Measurements from ENCODE around the gene CIAO2A. TPM values are rescaled to one million over a fixed set of nuclear protein-coding genes. Genes with fewer than 3 reads are reported as not detected.
"Not testable (repeated sequence)": the region's sequence is repeated elsewhere in the genome, so short reads cannot be mapped to it uniquely, and the experiment has no call there.

Gene CIAO2A
- total RNA-seq, 2 donors from 2014 or later = 54.6 to 63.2 TPM

DNA sequence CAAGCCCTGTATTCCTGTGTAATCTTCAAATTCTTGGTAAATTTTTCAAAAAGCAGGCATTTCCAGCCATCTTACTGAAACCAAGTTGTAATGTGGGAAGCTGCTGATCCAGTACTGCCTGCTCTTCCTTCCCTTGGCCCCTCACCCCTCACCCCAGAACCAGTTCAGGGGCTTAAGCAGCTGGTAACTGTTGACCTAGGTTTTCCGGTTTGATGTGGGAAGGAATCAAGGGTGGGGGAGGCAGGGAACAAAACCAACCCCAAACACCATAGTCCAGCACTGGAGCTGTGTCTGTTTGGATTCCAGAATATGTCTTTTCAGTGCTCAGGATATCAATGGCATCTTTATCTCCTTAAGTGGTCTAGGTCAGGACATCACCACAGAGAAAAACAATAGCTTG lies 28.8 kb upstream of the CIAO2A start:
- TF ChIP-seq, protein P1, sequence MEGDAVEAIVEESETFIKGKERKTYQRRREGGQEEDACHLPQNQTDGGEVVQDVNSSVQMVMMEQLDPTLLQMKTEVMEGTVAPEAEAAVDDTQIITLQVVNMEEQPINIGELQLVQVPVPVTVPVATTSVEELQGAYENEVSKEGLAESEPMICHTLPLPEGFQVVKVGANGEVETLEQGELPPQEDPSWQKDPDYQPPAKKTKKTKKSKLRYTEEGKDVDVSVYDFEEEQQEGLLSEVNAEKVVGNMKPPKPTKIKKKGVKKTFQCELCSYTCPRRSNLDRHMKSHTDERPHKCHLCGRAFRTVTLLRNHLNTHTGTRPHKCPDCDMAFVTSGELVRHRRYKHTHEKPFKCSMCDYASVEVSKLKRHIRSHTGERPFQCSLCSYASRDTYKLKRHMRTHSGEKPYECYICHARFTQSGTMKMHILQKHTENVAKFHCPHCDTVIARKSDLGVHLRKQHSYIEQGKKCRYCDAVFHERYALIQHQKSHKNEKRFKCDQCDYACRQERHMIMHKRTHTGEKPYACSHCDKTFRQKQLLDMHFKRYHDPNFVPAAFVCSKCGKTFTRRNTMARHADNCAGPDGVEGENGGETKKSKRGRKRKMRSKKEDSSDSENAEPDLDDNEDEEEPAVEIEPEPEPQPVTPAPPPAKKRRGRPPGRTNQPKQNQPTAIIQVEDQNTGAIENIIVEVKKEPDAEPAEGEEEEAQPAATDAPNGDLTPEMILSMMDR (conservative IDR thresholded peaks at IDR 0.05) = no peak
- peaks cover 42% of the 10 kb centered on the region for H3K36me3 ChIP-seq (ENCODE audit: control insufficient read depth, insufficient read depth, low read length)
- no peaks in the 10 kb centered on the region for H3K27me3 ChIP-seq (ENCODE audit: control insufficient read depth, insufficient read depth, low read length, poor library complexity, severe bottlenecking)
- H3K27ac Mint-ChIP-seq = no peak overlapping the region
- no peaks in the 10 kb centered on the region for H3K27me3 Mint-ChIP-seq (ENCODE audit: insufficient read depth)
- H3K36me3 Mint-ChIP-seq (ENCODE audit: low read depth) = peaks cover 62% of the 10 kb centered on the region
- no peaks in the 10 kb centered on the region for H3K9me3 ChIP-seq (ENCODE audit: control insufficient read depth, low read length)
- H3K4me3 Mint-ChIP-seq = no peak overlapping the region
- H3K4me1 Mint-ChIP-seq = no peaks in the 10 kb centered on the region
- H3K4me1 ChIP-seq (ENCODE audit: control insufficient read depth, insufficient read depth, low read length) = no peaks in the 10 kb centered on the region
- WGBS, 2 experiments (ENCODE audit: insufficient coverage in 1 of 2, insufficient read length in 1 of 2) = 71% methylated on average over 1 of the region's 1 CpG; no CpG with 5 or more reads in 1 of the 2 experiments
- no peaks in the 10 kb centered on the region for H3K9me3 Mint-ChIP-seq
- DNase-seq = no peak
- no peak overlapping the region for H3K4me3 ChIP-seq (ENCODE audit: low read length)
- H3K9ac ChIP-seq (ENCODE audit: extremely low read depth, low read length, poor library complexity, severe bottlenecking) = no peak overlapping the region
- H3K27ac ChIP-seq (ENCODE audit: low read depth, low read length) = no peak overlapping the region

DNA sequence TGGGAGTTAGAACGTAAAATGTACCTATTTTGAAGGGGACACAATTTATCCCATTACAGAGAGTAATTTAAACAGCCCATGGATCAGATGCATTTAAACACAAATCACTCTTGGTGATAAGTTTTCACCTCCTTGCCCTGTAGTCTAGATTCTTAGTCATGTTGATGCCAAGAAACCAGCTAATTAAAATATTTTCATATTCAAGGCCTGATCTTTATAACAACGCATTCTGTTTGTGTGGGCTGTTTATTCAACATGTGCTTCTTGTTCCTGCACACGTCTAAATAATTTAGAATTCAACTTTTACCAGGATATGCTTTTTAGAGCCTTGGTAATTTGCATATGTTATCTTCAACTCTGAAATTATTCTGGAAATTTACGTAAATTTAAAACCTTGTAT lies 28.0 kb upstream of the CIAO2A start:
- Mint-ChIP-seq H3K9me3 (no peaks in the 10 kb centered on the region), H3K36me3 (ENCODE audit: low read depth) (peaks cover 59% of the 10 kb centered on the region), H3K27me3 (ENCODE audit: insufficient read depth) (no peaks in the 10 kb centered on the region), H3K27ac (no peak overlapping the region), H3K4me3 (no peak overlapping the region), H3K4me1 (no peaks in the 10 kb centered on the region)
- Histone ChIP-seq H3K9me3 (ENCODE audit: control insufficient read depth, low read length) (no peaks in the 10 kb centered on the region), H3K27me3 (ENCODE audit: control insufficient read depth, insufficient read depth, low read length, poor library complexity, severe bottlenecking) (no peaks in the 10 kb centered on the region), H3K9ac (ENCODE audit: extremely low read depth, low read length, poor library complexity, severe bottlenecking) (no peak overlapping the region), H3K4me1 (ENCODE audit: control insufficient read depth, insufficient read depth, low read length) (no peaks in the 10 kb centered on the region), H3K36me3 (ENCODE audit: control insufficient read depth, insufficient read depth, low read length) (peaks cover 38% of the 10 kb centered on the region), H3K4me3 (ENCODE audit: low read length) (no peak overlapping the region), H3K27ac (ENCODE audit: low read depth, low read length) (no peak overlapping the region)
- WGBS, 2 experiments (ENCODE audit: insufficient coverage in 1 of 2, insufficient read length in 1 of 2) = 83 to 99% methylated on average over 2 to 4 of the region's 4 CpGs
- TF ChIP-seq, protein P1 (conservative IDR thresholded peaks at IDR 0.05) = no peak
- no peak for DNase-seq

DNA sequence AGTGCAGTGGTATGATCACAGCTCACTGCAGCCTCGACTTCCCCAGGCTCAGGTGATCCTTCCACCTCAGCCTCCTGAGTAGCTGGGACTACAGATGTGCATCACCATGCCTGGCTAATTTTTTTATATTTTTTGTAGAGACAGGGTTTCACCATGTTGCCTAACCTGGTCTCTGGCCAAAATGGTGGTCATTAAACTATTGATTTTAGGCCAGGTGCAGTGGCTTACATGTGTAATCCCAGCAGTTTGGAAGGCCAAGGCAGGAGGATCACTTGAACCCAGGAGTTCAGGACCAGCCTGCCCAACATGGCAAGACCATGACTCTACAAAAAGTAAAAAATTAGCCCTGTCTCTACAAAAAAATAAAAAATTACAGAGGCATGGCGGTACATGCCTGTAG lies 26.7 kb upstream of the CIAO2A start:
- not testable (repeated sequence) for H3K4me3 Mint-ChIP-seq; H3K4me1 ChIP-seq (ENCODE audit: control insufficient read depth, insufficient read depth, low read length); H3K9me3 ChIP-seq (ENCODE audit: control insufficient read depth, low read length); H3K4me3 ChIP-seq (ENCODE audit: low read length); DNase-seq; H3K27ac Mint-ChIP-seq; H3K9ac ChIP-seq (ENCODE audit: extremely low read depth, low read length, poor library complexity, severe bottlenecking); H3K4me1 Mint-ChIP-seq; H3K9me3 Mint-ChIP-seq; H3K27me3 Mint-ChIP-seq (ENCODE audit: insufficient read depth); H3K27ac ChIP-seq (ENCODE audit: low read depth, low read length); H3K27me3 ChIP-seq (ENCODE audit: control insufficient read depth, insufficient read depth, low read length, poor library complexity, severe bottlenecking)
- 88 to 91% methylated on average over 2 of the region's 2 CpGs for WGBS, 2 experiments (ENCODE audit: insufficient coverage in 1 of 2, insufficient read length in 1 of 2)
- H3K36me3 Mint-ChIP-seq (ENCODE audit: low read depth) = peaks cover 54% of the 10 kb centered on the region
- peaks cover 40% of the 10 kb centered on the region for H3K36me3 ChIP-seq (ENCODE audit: control insufficient read depth, insufficient read depth, low read length)

Data from endodermal cell (in vitro differentiated cells).